Measurements from ENCODE around the gene ADAM23.

DNA sequence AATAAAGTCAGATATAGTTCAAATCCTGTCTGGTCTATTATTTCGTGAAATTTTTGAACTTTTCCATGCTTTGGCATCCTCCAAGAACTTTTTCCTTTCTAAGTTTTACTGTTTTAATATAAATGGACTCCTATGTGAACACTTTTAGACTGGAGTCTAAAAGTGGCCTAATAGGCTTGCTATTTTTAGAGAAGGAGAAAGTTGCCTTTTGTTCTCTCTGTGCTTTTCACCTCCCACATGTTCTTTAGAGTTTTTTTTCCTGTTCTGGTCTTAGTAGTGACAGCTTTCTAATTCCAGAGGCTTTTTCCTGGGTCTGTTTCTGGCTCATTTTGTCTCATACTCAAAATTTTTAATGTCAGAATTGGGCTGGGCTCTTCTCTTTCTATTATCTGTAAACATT is 72.2 kb downstream of the ADAM23 start:
- TF ChIP-seq, protein P1, sequence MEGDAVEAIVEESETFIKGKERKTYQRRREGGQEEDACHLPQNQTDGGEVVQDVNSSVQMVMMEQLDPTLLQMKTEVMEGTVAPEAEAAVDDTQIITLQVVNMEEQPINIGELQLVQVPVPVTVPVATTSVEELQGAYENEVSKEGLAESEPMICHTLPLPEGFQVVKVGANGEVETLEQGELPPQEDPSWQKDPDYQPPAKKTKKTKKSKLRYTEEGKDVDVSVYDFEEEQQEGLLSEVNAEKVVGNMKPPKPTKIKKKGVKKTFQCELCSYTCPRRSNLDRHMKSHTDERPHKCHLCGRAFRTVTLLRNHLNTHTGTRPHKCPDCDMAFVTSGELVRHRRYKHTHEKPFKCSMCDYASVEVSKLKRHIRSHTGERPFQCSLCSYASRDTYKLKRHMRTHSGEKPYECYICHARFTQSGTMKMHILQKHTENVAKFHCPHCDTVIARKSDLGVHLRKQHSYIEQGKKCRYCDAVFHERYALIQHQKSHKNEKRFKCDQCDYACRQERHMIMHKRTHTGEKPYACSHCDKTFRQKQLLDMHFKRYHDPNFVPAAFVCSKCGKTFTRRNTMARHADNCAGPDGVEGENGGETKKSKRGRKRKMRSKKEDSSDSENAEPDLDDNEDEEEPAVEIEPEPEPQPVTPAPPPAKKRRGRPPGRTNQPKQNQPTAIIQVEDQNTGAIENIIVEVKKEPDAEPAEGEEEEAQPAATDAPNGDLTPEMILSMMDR (IDR thresholded peaks at IDR 0.05), result no peak
- TF ChIP-seq EP300 (IDR thresholded peaks at IDR 0.05) (no peak), FOXS1 (CRISPR knock-in tag; IDR thresholded peaks at IDR 0.05) (no peak)

All from A549 (cell line).